ENCODE data around the gene MYOT.

GRCh38 chr5:137916923-137917322 lies 49.3 kb downstream of the MYOT start:
- no peak for TF ChIP-seq ZNF8 (CRISPR knock-in tag; IDR thresholded peaks at IDR 0.05)
- TF ChIP-seq PATZ1 (CRISPR knock-in tag; IDR thresholded peaks at IDR 0.05; ENCODE audit: borderline replicate concordance): no peak
- TF ChIP-seq ARNTL (CRISPR knock-in tag; IDR thresholded peaks at IDR 0.05; ENCODE audit: borderline replicate concordance, low read depth): no peak
- TF ChIP-seq TCF4 (CRISPR knock-in tag; IDR thresholded peaks at IDR 0.05; ENCODE audit: borderline replicate concordance): no peak
- no peak for TF ChIP-seq PPARA (CRISPR knock-in tag; IDR thresholded peaks at IDR 0.05; ENCODE audit: borderline replicate concordance)
- no peak for TF ChIP-seq CSRNP3 (CRISPR knock-in tag; IDR thresholded peaks at IDR 0.05)
- no peak for TF ChIP-seq ZFP3 (CRISPR knock-in tag; IDR thresholded peaks at IDR 0.05)
- no peak for TF ChIP-seq CREB5 (CRISPR knock-in tag; IDR thresholded peaks at IDR 0.05; ENCODE audit: low read depth)

All from SK-N-SH treated with all-trans-retinoic acid at 6 μM for 48 hours (cell line).